ENCODE results near the gene PNMA8A.

PNMA8A gene

GRCh38 chr19:46494941-46495785, 23.8 kb upstream of the PNMA8A start:
- no peak overlapping the region; the same call in 1 of the 2 replicates for H3K27ac ChIP-seq
- H3K4me3 ChIP-seq (ENCODE audit: low read depth, low read length): peak overlapping the region; percentile 44
- no peaks in the 10 kb centered on the region for H3K36me3 ChIP-seq
- DNase-seq: no peak
- H3K9me3 ChIP-seq (ENCODE audit: severe bottlenecking): no peaks in the 10 kb centered on the region
- H3K27me3 ChIP-seq (ENCODE audit: insufficient read depth, low read depth, severe bottlenecking): no peaks in the 10 kb centered on the region
- TF ChIP-seq, protein P1, sequence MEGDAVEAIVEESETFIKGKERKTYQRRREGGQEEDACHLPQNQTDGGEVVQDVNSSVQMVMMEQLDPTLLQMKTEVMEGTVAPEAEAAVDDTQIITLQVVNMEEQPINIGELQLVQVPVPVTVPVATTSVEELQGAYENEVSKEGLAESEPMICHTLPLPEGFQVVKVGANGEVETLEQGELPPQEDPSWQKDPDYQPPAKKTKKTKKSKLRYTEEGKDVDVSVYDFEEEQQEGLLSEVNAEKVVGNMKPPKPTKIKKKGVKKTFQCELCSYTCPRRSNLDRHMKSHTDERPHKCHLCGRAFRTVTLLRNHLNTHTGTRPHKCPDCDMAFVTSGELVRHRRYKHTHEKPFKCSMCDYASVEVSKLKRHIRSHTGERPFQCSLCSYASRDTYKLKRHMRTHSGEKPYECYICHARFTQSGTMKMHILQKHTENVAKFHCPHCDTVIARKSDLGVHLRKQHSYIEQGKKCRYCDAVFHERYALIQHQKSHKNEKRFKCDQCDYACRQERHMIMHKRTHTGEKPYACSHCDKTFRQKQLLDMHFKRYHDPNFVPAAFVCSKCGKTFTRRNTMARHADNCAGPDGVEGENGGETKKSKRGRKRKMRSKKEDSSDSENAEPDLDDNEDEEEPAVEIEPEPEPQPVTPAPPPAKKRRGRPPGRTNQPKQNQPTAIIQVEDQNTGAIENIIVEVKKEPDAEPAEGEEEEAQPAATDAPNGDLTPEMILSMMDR (IDR thresholded peaks at IDR 0.05; ENCODE audit: low read depth, low read length): no peak

GRCh38 chr19:46494146-46494940, 23.0 kb upstream of the PNMA8A start:
- Histone ChIP-seq H3K27ac (no peak overlapping the region), H3K9me3 (ENCODE audit: severe bottlenecking) (no peaks in the 10 kb centered on the region), H3K27me3 (ENCODE audit: insufficient read depth, low read depth, severe bottlenecking) (no peaks in the 10 kb centered on the region), H3K4me3 (ENCODE audit: low read depth, low read length) (no peak overlapping the region), H3K36me3 (no peaks in the 10 kb centered on the region)
- DNase-seq: no peak
- TF ChIP-seq, protein P1 (IDR thresholded peaks at IDR 0.05; ENCODE audit: low read depth, low read length): no peak

DNA sequence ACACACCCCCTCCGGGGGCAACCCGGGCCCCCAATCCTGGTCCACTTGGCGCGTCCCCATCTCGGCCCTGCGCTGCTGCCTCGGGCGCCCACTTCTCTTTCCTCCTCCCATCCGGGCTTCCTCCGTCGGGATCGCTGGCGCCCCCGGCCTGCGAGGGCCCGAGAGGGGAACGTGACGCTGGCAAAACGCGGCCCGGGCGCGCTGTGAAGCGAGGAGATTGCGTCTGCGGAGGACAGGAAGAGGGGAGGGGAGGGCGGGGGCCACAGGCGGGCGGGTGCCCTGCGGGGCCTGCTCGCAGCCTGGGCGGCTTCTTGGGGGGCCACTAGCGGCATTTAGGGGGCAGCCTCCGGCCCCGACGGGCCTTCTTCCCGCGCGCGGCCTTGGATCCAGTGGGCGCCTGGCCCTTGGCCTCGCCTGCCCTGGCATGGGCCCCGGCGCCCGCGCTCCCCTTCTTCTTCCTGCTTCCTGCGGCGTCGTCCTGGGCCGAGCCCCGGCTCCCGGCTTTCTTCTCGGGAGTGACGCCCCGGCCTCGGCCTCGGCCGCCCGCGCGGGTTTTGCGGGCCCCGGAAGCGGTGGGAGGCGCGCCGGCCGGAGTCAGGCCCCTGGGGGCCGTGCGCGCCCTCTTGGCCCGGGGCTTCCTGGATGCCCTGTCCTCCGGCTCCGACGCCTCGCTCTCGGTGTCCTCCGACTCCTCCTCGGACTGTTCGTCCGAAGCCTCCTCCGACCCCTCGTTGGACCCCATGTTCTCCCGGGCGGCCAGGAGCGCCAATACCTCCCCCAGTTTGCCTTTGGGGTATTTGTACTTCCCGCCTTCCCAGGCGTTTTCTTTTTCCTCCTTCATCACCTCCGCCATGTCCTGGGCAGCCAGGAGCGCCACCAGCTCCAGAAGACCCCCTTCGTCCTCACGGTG, 22.1 kb upstream of the PNMA8A start:
- H3K4me3 ChIP-seq (ENCODE audit: low read depth, low read length): no peak overlapping the region
- DNase-seq: no peak
- TF ChIP-seq, protein P1 (IDR thresholded peaks at IDR 0.05; ENCODE audit: low read depth, low read length): no peak
- no peaks in the 10 kb centered on the region for H3K36me3 ChIP-seq
- no peaks in the 10 kb centered on the region for H3K27me3 ChIP-seq (ENCODE audit: insufficient read depth, low read depth, severe bottlenecking)
- H3K27ac ChIP-seq: no peak overlapping the region
- H3K9me3 ChIP-seq (ENCODE audit: severe bottlenecking): no peaks in the 10 kb centered on the region

- no peak for DNase-seq
These were observed 21.5 kb upstream of the PNMA8A start for GRCh38 chr19:46492841-46493235.

More at GRCh38 chr19:46492841-46493235, 21.5 kb upstream of the PNMA8A start:
- TF ChIP-seq, protein P1 (IDR thresholded peaks at IDR 0.05; ENCODE audit: low read depth, low read length): no peak
- H3K9me3 ChIP-seq (ENCODE audit: severe bottlenecking): no peaks in the 10 kb centered on the region
- H3K27ac ChIP-seq: no peak overlapping the region
- no peaks in the 10 kb centered on the region for H3K27me3 ChIP-seq (ENCODE audit: insufficient read depth, low read depth, severe bottlenecking)
- no peaks in the 10 kb centered on the region for H3K36me3 ChIP-seq
- no peak overlapping the region for H3K4me3 ChIP-seq (ENCODE audit: low read depth, low read length)

All from WERI-Rb-1 (cell line).